ENCODE measurements around the gene CRYBG3.
A peak's percentile ranks its signal among the peaks of the same experiment; 100 is the strongest.

Gene CRYBG3

DNA sequence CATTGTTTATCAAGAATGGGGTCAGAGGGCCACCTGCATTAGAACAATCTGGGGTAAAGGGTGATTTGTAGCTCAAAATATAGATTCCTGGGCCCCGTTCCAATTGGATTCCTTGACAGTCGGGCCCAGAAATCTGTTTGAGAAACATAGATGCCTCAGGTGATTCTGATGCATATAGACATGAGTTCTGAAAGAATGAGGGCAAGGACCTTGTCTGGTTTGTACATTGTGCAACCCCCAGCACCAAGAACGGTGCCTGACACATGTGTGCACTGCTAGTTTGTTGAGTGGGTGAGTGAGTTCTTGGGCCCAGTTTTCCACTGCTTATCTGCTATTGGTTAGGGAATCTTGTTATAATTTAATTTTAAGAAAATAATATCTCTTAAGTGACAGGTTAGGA is 16.6 kb downstream of the CRYBG3 start:
- no peak for DNase-seq (ENCODE audit: low read depth in 2 of 2)

DNA sequence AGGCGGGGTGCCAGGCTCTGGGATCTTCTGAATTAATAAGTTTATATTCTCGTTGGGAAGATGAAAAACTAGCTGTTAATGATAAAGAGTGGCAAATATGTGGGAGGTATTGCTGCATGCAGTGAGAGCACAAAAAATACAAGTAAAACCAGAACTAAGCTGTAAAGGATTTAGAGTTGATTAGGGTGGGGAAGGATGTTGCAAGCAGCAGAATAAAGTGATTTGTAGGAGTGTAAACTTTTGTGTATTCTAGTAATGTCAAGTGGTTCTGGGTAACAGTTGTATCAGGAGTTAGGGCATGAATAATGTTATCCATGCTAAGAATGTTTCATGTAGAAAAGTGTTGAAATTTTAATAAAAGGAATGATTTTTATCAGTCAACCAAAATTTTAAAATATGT is 18.1 kb downstream of the CRYBG3 start:
- DNase-seq (ENCODE audit: low read depth in 2 of 2), result no peak

DNA sequence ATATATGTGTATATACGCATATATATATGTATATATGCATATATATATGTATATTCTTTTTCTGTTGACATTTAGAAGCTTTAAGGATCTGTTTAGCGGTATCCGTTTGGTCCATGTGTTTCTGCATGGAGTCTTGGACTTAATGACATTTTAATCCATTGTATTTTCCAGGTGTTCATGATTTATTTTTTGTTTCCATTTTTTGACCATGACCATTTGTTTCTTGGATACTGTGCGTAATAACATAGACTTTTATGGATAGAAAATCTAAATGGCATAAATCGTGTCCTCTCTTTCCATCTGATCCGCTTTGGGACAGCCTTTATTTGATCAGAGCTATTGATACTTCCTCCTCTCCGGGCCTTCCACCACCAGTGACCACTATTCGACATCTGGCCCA is 19.5 kb downstream of the CRYBG3 start:
- no peak for DNase-seq (ENCODE audit: low read depth in 2 of 2)

DNA sequence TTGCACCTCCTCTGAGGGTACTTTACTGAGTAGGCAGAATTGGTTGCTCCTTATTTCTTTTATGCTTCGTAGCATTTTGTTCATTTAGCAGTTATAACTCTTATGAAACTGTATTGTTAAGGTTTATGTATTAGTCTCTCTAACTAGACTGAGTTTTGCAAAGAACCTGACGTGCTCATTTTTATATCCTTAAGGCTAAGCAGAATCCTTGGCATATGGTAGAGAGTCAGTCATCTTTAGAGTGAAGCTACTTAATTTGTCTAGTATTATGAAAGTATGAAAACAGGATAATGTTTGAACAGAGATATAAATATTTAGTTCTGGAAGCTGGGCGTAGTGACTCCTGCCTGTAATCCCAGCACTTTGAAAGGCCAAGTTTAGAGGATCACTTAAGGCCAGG is 20.1 kb downstream of the CRYBG3 start:
- DNase-seq (ENCODE audit: low read depth in 2 of 2), result no peak

DNA sequence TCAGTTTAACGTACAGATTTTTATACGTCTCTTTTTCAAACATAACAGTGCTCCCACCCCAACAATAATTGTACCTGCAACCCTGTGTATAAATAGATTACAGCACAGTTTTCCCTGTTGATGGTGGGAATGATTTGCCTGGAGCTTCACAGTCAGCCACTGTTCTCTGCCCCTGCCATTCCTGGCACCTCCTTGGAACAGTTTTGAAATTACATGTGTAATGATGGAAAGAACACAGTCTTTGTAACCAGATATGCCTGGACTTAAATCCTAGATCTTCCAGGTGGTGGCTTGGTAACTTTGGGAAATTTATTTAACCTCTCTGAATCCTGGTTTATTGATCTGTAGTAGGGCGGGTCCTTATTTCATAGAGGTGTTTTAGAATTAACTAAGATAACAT is 27.0 kb downstream of the CRYBG3 start:
- DNase-seq (ENCODE audit: low read depth in 2 of 2), result no peak

DNA sequence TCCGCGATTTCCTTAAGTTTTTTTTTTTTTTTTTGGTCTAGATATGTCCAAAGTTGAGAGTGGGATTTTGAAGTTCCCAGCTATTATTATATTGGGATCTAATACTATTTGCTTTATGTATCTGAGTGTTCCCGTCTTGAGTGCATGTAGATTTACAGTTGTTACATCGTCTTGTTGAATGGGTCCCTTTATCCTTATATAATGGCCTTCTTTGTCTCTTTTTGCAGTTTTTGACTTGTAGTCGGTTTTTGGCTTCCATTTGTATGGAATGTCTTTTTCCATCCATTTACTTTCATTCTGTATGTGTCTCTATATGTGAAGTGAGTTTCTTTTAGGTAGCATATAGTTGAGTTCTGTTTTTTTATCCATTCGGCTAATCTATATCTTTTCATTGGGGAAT is 35.6 kb downstream of the CRYBG3 start:
- DNase-seq (ENCODE audit: low read depth in 2 of 2), result no peak

DNA sequence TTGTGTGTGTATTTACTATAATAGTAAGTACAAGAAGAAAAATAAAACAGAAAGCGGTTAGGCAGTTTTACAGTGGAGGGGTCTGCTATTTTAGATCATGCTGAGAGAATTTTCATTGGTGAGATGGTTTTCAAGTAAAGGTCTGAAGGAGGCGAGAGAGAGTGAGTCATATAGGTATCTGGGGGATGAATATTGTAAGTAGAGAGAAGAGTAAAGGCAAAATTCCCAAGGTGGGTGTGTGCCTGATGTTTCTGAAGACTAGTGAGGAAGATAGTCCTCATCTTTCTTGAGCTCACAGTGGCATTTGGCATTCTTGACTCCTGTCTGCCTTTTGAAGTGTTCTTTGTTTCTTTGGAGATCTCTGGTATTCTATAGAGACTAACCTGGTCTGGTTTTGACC is 38.6 kb downstream of the CRYBG3 start:
- no peak for DNase-seq (ENCODE audit: low read depth in 2 of 2)

DNA sequence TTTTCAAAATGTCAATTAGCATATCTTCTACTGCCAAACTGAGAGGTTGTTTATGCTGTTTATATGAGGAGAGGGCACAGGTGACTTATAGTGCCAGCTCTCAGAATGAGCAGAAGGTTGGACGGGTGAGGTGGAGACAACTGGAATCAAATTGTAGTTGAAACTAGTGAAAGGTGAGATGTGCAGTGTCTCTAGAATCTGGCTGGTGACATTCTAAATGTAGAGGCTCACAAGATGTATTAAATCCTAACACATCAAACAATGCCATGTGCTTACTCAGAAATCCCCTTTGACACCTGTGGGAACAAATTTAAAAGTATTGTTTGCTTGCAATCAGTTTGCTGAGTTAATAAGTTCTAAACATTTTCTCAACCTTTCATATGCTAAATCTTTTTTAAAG is 40.8 kb downstream of the CRYBG3 start:
- no peak for DNase-seq (ENCODE audit: low read depth in 2 of 2)

DNA sequence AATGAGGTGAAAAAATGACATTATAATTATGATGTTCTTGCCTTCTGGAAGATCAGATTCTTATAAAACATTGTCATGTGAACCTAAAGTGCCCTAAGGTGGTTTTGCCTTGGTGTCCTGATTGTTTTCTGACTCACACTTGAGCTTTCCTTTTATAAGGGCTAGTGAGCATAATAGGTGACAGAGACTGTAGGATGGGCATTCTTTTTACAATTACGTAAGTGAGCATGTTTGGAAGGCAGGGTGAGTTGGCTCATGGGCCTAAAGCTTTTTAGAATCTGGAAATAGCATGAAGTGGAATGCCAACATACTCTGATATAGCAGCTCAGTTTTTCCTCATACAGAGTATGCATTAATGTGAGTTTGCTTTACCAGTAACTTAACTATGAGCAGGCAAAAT is 41.2 kb downstream of the CRYBG3 start:
- DNase-seq (ENCODE audit: low read depth in 2 of 2), result no peak

DNA sequence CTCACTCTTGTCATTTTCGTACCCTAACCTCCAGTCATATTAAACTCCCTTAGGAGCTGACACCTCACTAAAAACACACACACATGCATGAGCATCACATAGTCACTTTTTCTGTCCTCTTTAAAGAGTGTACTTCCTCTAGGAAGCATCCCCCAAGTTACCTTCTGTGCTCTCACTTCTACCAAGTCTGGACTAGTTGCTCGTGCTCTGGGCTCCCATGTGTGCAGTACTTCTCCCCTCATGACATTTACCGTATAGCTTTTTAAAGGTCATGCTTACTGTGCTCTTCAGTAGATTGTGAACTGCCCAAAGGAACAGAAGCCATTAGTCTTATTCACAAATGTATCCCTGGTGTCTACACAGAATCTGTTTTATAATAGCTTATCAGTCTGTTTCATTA is 42.0 kb downstream of the CRYBG3 start:
- no peak for DNase-seq (ENCODE audit: low read depth in 2 of 2)

DNA sequence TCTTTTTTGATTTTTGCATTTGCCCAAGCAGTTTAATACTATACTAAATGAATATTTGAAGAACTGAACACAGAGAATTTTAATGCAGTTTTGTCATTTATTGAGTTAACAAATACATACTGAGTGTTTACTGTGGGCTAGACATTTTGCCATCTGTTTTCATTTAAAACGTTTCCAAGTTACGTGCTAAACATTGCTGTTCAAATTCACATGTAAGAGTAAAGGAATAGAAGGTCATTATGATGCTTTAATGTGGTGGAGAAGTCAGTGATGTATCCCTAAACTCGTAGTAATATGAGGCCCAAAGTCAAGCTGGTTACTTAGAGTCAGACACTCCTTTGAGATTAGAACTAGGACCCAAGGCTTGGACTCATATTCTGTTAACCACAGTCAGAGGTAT is 49.4 kb downstream of the CRYBG3 start:
- peak; percentile 52 to 53 for DNase-seq (ENCODE audit: low read depth in 2 of 2)

DNA sequence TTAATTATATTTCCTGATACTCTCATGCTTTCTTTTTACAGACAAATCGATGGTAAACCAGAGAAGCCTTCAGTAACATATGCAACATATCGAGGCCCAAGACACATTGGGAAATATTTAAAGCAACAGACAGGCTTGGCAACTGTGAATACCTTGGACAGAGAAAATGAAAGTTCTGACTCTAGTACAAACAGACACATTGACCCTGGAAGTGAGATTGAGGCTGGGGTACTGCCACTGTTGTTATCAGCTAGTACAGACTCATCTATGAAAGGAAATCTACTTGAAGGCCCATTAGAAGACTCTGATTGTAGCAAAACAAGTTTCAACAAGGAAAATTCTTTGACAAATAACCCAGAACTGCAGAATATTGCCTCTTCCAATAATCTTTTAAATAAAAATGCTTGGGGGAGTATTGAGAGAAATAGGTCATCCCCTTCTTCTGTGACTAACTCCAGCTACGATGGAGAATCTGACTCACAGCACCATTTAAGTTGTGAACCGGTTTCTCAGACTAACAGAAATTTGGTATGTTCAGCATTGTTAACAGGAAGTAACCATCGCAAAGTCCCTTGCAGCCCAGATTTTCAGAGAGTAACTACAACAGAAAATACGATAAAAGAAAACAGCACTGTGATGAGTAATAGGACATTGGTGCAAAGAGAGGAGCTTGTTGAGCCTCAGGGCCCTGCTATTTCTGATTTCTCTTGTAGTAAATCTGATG is 50.2 kb downstream of the CRYBG3 start:
- DNase-seq (ENCODE audit: low read depth in 2 of 2), result peak; percentile 87 to 88

DNA sequence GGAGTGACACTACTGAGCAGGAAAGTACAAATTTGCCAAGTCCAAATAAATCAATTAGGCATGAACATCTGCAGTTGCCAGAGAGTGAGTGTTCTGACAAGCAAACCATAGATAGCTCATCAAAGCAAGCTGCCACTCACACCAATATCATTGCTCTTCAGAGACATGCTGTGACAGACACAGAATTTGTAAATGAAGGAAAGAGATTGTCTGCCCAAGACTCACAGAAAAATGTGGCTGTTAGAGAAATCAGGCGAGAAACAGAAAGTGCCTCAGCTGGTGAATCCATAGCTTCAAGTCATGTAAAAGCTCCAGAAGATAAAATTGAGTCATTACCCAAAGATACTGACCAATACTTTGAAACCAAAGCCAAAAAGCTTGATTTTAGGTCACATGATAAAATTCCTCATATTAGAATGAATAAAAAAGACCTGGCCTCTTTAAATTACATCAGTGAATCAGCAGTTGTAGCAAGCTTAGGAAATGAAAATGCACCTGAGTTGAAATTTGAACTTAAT is 50.8 kb downstream of the CRYBG3 start:
- peak in 1 of 2 experiments; percentile 10 for DNase-seq (ENCODE audit: low read depth in 2 of 2)

DNA sequence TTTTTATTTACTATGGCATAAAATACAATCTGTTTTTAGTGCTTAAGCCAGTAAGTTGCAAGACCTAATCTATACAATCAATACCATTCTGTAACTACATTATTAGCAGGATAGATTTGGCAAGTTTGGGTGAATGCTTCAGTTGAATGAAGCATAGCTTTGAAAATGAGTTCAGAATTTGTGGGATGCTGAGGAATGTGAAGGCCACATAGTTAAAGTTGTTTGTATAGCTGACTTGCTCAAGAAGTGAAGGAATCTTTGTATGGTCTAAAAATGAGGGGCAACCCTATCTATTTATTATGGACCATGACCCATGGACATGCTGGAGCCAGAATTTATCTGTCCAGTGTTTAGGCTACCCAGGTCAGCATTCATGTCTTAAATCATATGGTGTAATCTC is 58.5 kb downstream of the CRYBG3 start:
- peak in 1 of 2 experiments; percentile 20 for DNase-seq (ENCODE audit: low read depth in 2 of 2)

DNA sequence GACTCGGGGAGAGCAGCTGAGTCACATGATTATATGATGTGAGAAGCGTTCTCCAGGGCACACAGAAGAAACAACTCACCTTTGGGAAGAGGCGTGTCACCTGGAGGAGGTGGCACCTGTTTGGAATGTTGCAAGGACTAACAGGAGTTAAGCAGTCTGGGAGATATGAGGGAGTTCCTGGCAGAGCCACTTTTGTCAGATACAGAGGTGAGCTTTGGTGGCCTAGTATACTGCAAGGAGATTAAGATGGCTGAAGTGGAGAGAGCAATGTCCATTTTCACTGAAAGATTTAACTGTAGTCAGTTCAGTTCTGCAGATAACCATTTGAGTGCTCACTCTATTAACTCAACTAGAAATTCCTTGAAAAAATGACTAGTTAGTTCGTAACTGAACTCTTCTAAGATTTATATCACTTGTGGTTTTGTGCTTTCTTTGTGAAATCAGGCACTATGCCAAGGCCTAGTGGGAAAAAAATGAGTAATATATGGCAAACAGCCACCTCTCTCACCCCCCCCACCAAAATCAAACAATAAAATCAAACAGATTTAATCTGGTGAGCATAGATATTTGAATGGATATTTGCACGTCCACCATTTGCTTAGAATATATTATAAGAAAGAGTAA is 61.3 kb downstream of the CRYBG3 start:
- DNase-seq (ENCODE audit: low read depth in 2 of 2), result peak; percentile 66 to 71

DNA sequence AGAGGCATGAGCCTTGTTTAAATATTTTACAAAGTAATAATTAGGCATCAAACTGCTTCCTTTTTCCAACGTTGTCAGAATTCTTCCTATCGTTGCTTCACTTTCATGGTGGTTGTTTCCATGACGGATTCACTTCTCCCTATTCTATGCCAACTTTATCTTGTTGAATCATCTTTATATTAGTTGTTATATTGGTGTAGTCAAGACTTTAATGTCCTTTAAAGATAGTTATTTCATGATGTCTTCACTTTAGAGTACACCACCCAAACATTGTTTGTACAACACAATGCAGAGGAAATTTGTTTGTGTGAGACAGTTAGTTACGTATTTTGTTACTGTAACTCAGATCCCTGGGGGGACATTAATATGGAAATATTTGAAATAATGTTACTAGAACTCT is 61.9 kb downstream of the CRYBG3 start:
- DNase-seq (ENCODE audit: low read depth in 2 of 2), result no peak

DNA sequence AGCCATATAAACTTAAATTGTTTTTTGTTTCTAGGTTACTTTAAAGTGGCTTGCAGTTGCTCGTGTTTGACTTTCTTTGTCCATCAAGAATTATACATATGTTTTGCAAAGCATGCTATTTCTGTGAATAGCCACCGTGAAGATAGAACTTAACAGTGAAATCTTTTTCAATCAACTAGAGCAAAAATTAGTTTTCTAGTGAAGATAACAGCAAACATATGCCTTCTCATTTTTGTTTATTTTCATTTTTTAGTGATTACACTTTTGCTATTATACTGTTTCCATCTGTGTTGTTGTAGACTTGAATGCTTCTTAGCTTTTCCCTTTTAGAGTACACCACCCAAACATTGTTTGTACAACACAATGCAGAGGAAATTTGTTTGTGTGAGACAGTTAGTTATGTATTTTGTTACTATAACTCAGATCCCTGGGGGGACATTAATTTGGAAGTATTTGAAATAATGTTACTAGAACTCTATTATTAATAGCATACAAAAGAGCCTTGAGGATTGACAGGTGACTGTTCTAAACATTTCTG is 62.8 kb downstream of the CRYBG3 start:
- DNase-seq (ENCODE audit: low read depth in 2 of 2), result no peak

DNA sequence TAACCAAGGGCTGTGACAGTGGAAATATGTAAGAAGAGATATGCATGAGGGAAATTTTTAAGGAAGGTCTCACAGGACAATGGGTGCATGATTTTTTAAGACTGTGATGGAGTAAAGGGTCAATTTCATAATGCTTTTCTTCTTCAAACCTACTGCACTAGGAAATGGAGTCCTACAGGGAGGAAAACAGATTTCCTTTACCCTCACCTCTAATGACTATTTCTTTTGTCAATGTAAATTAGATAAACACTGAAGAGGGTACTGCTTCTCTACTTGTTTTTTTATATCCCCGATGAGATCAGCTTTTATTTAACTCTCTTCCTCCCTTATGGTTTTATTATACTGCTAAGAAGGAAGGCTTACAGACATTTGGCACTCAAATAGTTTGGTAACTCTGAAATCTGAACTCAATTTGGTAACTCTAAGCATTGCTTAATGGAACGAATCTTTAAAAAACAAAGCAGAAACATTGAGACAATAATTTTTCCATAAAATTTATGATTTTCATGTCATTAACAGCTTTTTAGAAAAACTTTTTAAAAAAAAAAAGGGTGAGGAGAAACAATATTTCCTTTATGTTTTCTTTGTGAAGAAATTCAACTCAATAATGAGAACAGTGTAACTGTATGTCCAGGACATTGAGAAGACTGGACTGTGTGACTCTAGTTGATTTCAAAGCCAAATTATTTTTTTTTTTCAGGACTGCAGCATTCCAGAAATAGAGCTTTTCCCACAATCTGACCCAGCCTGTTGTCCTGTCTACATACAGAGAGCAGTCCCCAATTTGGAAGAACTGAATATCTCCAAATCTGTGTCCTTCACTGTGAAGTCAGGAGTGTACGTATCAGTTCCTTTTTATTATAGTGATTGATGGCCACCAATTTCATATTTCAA is 64.4 kb downstream of the CRYBG3 start:
- DNase-seq (ENCODE audit: low read depth in 2 of 2), result peak in 1 of 2 experiments; percentile 9

DNA sequence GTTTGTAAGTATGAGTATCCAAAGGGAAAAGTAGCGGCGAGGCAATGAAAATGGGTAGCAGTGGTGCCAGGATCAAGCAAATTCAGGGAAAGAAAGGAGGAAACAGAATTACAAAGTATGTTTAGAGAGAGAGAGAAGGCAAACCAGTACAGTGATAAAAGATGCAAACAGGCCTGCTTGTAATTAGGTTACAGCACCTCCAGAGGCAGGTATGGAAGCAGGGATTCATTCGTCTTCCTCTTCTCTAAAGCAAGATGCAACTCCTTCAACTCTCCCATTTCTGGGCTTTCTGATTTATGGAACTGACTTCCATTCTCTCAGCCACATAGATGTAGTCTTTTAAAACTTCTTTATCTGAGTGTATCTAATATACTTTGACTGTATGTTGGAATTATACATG is 68.0 kb downstream of the CRYBG3 start:
- DNase-seq (ENCODE audit: low read depth in 2 of 2), result no peak

DNA sequence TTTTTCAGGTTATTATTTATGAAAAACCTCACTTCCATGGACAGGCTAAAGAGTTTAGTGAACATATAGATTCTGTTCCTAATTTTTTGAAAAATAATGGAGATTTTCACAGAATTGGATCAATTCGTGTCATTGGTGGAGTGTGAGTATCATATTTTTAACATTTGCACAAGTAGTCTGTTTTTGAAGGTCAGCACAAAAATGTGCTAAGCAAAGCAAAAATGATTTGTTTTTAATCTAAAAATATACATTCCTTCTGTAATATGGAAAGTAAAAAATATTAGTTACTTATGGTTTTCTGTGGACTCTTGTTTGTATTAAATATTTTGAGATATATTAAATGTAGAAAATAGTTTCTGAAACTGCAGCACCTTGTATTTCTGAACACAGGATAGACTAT is 71.0 kb downstream of the CRYBG3 start:
- no peak for DNase-seq (ENCODE audit: low read depth in 2 of 2)

DNA sequence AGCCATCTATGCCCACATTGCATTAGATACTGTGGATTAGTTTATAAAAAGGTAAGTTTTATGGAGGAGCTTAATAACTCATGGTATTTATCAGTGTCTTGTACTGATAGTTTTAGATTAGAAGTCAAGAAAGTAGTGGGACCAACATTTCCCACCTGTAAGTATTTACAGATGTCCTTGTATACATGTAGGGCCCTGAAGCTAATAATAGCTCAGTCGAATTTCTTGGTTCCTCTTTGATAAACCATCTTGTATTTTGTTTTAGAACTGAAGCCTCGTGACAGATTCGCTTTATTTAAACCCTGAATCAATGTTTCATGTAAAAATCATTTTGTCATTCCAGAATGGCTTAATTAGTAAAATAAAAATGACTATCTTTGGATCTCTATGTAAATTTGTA is 73.4 kb downstream of the CRYBG3 start:
- DNase-seq (ENCODE audit: low read depth in 2 of 2), result no peak

DNA sequence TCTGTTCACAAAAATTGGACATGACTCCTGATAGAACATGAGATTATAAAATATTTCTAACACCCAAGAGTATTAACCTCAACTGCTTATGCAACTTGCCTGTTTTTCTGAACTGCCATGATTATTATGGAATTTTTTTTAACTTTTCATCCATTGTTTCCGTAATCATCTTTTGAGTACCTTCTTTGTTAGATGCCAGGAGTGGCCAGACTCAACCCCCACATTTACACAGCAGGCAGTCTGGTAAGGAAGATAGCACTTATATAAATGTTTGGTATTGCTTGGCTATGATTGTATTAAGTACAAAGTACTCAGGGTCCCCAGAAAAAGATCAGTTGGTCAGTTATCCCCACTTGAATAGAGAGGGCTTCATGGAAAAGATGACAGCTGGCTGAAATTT is 74.3 kb downstream of the CRYBG3 start:
- no peak for DNase-seq (ENCODE audit: low read depth in 2 of 2)

Data from fibroblast of skin of left quadriceps (primary cell).